NCI-H1048 (cell line): ENCODE data around the gene RAB3D.
"Not testable (repeated sequence)": the region's sequence is repeated elsewhere in the genome, so short reads cannot be mapped to it uniquely, and the experiment has no call there.

Experiments used
- DNase-seq: peaks from one replicate; lab custom pipeline; 2025; lab: John Stamatoyannopoulos, UW

RAB3D gene

GRCh38 chr19:11338121-11338520, 1.3 kb downstream of the RAB3D start:
- no peak for DNase-seq

- no peak for DNase-seq
Measured at GRCh38 chr19:11337080-11337479, 2.4 kb downstream of the RAB3D start.

GRCh38 chr19:11335449-11336146, 3.9 kb downstream of the RAB3D start:
- no peak for DNase-seq

GRCh38 chr19:11333838-11334237, 5.6 kb downstream of the RAB3D start:
- not testable (repeated sequence) for DNase-seq

GRCh38 chr19:11332822-11333221, 6.6 kb downstream of the RAB3D start:
- no peak for DNase-seq

GRCh38 chr19:11331502-11331901, 8.0 kb downstream of the RAB3D start:
- DNase-seq: no peak

GRCh38 chr19:11330127-11330526, 9.3 kb downstream of the RAB3D start:
- DNase-seq: no peak

GRCh38 chr19:11325544-11325943, 13.9 kb downstream of the RAB3D start:
- DNase-seq: no peak

GRCh38 chr19:11324748-11325389, 14.6 kb downstream of the RAB3D start:
- no peak for DNase-seq

- DNase-seq: no peak
Measured at GRCh38 chr19:11324079-11324661, 15.3 kb downstream of the RAB3D start.

GRCh38 chr19:11323601-11324078, 15.8 kb downstream of the RAB3D start:
- DNase-seq: no peak

GRCh38 chr19:11322269-11323024, 17.0 kb downstream of the RAB3D start:
- DNase-seq: no peak

GRCh38 chr19:11321191-11322126, 18.0 kb downstream of the RAB3D start:
- DNase-seq: no peak

- not testable (repeated sequence) for DNase-seq
Measured at GRCh38 chr19:11320278-11320995, 19.0 kb downstream of the RAB3D start.

GRCh38 chr19:11306337-11306736, 33.1 kb downstream of the RAB3D start:
- DNase-seq: no peak

GRCh38 chr19:11304936-11305335, 34.5 kb downstream of the RAB3D start:
- DNase-seq: no peak

- no peak for DNase-seq
Measured at GRCh38 chr19:11300811-11301120, 38.7 kb downstream of the RAB3D start.

- no peak for DNase-seq
Measured at GRCh38 chr19:11299946-11300810, 39.3 kb downstream of the RAB3D start.

GRCh38 chr19:11296264-11296663, 43.2 kb downstream of the RAB3D start:
- DNase-seq: no peak

- no peak for DNase-seq
Measured at GRCh38 chr19:11295665-11296245, 43.7 kb downstream of the RAB3D start, which contains the start of gene TSPAN16. Gene TSPAN16, plus strand, starts transcription at chr19:11296160. Its CDS starts 138 bp downstream, at chr19:11296298.
